Left ventricle myocardium inferior (tissue), 1 donor: ENCODE data around the gene SOX13. TPM values are rescaled to one million over a fixed set of nuclear protein-coding genes. Genes with fewer than 3 reads are reported as not detected.

Source experiments
- DNase-seq: peaks from one replicate; pipeline ENCODE4 v3.0.0-alpha.2; 2020
- H3K27ac ChIP-seq: fragments of 200-600 bp; replicated peaks from 2 replicates; pipeline ENCODE4 v1.8.0; 2021
- H3K27me3 ChIP-seq: fragments of 200-600 bp; 2 replicates; pipeline ENCODE4 v1.8.0; 2021; ENCODE audit warnings: low read depth
- H3K36me3 ChIP-seq: fragments of 200-600 bp; 2 replicates; pipeline ENCODE4 v1.8.0; 2021
- H3K4me1 ChIP-seq: fragments of 200-600 bp; 2 replicates; pipeline ENCODE4 v1.8.0; 2021
- H3K4me3 ChIP-seq: fragments of 200-600 bp; 2 replicates; pipeline ENCODE4 v1.8.0; 2021; ENCODE audit warnings: mild to moderate bottlenecking, moderate library complexity
- H3K9me3 ChIP-seq: fragments of 200-600 bp; replicated peaks from 2 replicates; pipeline ENCODE4 v1.8.0; 2021
- CTCF ChIP-seq: fragments of 200-600 bp; IDR thresholded peaks from 2 replicates; pipeline ENCODE4 v1.8.0; 2021; ENCODE audit warnings: antibody characterized with exemption, mild to moderate bottlenecking, borderline replicate concordance
- intact Hi-C: fragments of 100-400 bp; cut with micrococcal nuclease; formaldehyde crosslinking; loops from one replicate; pipeline ENCODE4 v1.11.0; 2022
- total RNA-seq: library from RNA; stranded (reverse); fragmentation: NEBNext Ultra II Directional; extraction: Animal tissue kit (Norgen Biotek cat#: 25700); gene quantifications from one replicate; pipeline ENCODE4 v1.2.1, GENCODE V29; 2021
- donor health status: DM: no; HTN: yes; CAD: no; lungs with severe emphysema.

SOX13 gene
- total RNA-seq, 1 donor from 2014 or later: 13.1 TPM

GRCh38 chr1:204065174-204065985 is 7.5 kb upstream of the SOX13 start:
- Histone ChIP-seq H3K27me3 (no peaks in the 10 kb centered on the region), H3K4me1 (peaks cover 19% of the 10 kb centered on the region), H3K27ac (peak overlapping the region; percentile 66), H3K36me3 (no peaks in the 10 kb centered on the region), H3K4me3 (no peak overlapping the region), H3K9me3 (no peaks in the 10 kb centered on the region)
- DNase-seq: peak; percentile 64
- no peak for TF ChIP-seq CTCF
- intact Hi-C loops: no loop called here

DNA sequence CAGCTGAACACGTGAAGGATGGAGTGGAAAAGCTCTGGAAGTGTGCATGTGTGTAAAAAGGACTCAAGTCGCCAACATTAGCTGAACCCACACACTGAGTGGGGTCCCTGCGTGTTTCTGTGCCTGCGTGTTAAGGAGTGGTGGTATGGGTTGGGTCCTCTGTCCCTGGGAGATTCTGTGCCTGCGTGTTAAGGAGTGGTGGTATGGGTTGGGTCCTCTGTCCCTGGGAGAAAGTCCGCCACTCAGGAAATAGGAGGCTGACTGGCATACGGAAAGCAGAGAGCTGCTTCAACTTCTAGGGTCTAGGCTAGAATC is 7.0 kb upstream of the SOX13 start:
- no peaks in the 10 kb centered on the region for H3K36me3 ChIP-seq
- peak overlapping the region; percentile 66 for H3K27ac ChIP-seq
- no peak overlapping the region for H3K4me3 ChIP-seq
- DNase-seq: no peak
- H3K27me3 ChIP-seq: no peaks in the 10 kb centered on the region
- H3K9me3 ChIP-seq: no peaks in the 10 kb centered on the region
- H3K4me1 ChIP-seq: peaks cover 19% of the 10 kb centered on the region
- intact Hi-C loops: no loop called here
- no peak for TF ChIP-seq CTCF

DNA sequence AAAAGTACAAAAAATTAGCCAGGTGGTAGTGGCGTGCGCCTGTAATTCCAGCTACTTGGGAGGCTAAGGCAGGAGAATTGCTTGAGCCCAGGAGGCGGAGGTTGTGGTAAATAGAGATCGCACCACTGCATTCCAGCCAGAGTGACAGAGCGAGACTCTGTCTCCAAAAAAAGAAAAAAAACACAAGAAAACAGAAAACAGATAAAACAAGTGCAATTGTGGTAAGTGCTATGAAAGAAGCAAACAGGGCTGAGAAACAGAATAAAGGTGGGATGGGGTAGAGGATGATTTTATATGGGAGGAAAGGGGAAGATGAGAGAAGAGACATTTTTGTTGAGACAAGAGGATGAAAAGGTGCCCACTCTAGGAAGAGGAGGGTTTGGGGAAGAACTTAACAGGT is 5.0 kb upstream of the SOX13 start:
- H3K27ac ChIP-seq: no peak overlapping the region
- no peaks in the 10 kb centered on the region for H3K36me3 ChIP-seq
- intact Hi-C loops: no loop called here
- no peak for TF ChIP-seq CTCF
- H3K4me3 ChIP-seq: no peak overlapping the region
- DNase-seq: no peak
- H3K4me1 ChIP-seq: peaks cover 28% of the 10 kb centered on the region
- H3K9me3 ChIP-seq: no peaks in the 10 kb centered on the region
- H3K27me3 ChIP-seq: no peaks in the 10 kb centered on the region

GRCh38 chr1:204069887-204070286 is 3.0 kb upstream of the SOX13 start:
- Histone ChIP-seq H3K4me3 (no peak overlapping the region), H3K27me3 (no peaks in the 10 kb centered on the region), H3K9me3 (no peaks in the 10 kb centered on the region), H3K36me3 (no peaks in the 10 kb centered on the region), H3K27ac (no peak overlapping the region), H3K4me1 (peaks cover 43% of the 10 kb centered on the region)
- no peak for TF ChIP-seq CTCF
- DNase-seq: no peak
- intact Hi-C loops: no loop called here

- no peak overlapping the region for H3K27ac ChIP-seq
- no peak for DNase-seq
- intact Hi-C loops: no loop called here
- TF ChIP-seq CTCF: no peak
- H3K27me3 ChIP-seq: no peaks in the 10 kb centered on the region
- peaks cover 43% of the 10 kb centered on the region for H3K4me1 ChIP-seq
- H3K4me3 ChIP-seq: no peak overlapping the region
- no peaks in the 10 kb centered on the region for H3K36me3 ChIP-seq
- no peaks in the 10 kb centered on the region for H3K9me3 ChIP-seq
Observed at GRCh38 chr1:204070895-204071294, 2.0 kb upstream of the SOX13 start.
